Fibroblast of peridontal ligament (primary cell): ENCODE results near the gene BOLA3.
"Not testable (repeated sequence)": the region's sequence is repeated elsewhere in the genome, so short reads cannot be mapped to it uniquely, and the experiment has no call there.

Experiments
- DNase-seq: peaks from one replicate; pipeline ENCODE4 v3.0.0-alpha.2; 2010; ENCODE audit errors: extremely low read depth

Gene BOLA3

DNA sequence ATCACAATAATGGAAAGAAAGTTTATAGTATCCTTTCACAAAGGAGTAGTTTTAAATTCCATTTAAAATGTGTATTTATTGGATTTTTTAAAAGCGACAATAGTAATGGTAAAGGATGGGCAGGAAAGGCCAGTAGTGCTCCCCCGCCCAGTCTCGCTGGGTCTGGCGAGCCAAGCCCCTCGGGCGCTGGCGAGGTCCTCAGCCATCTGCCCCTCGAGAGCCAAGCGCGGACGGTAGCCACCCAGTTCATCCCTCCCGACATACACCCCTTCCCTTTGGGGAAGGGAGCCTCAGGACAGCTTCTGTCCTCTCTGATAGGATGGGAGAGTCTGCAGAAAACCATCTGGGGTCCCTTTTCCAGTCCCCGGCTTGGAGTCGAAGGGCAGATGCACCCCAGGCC lies 45.2 kb downstream of the BOLA3 start:
- no peak for DNase-seq

GRCh38 chr2:74101574-74102300 lies 46.0 kb downstream of the BOLA3 start:
- DNase-seq: no peak

DNA sequence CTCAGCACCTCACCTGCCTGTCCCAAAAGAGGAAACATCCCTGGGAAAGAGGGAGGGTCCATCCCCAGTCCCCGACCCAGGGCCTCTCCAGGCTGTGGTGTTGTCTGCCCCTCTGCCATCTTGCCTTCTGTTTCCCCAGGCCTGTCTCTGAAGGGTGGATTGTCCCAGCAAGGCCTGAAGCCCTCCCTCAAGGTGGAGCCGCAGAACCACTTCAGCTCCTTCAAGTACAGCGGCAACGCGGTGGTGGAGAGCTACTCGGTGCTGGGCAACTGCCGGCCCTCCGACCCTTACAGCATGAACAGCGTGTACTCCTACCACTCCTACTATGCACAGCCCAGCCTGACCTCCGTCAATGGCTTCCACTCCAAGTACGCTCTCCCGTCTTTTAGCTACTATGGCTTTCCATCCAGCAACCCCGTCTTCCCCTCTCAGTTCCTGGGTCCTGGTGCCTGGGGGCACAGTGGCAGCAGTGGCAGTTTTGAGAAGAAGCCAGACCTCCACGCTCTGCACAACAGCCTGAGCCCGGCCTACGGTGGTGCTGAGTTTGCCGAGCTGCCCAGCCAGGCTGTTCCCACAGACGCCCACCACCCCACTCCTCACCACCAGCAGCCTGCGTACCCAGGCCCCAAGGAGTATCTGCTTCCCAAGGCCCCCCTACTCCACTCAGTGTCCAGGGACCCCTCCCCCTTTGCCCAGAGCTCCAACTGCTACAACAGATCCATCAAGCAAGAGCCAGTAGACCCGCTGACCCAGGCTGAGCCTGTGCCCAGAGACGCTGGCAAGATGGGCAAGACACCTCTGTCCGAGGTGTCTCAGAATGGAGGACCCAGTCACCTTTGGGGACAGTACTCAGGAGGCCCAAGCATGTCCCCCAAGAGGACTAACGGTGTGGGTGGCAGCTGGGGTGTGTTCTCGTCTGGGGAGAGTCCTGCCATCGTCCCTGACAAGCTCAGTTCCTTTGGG lies 47.2 kb downstream of the BOLA3 start:
- DNase-seq: no peak

DNA sequence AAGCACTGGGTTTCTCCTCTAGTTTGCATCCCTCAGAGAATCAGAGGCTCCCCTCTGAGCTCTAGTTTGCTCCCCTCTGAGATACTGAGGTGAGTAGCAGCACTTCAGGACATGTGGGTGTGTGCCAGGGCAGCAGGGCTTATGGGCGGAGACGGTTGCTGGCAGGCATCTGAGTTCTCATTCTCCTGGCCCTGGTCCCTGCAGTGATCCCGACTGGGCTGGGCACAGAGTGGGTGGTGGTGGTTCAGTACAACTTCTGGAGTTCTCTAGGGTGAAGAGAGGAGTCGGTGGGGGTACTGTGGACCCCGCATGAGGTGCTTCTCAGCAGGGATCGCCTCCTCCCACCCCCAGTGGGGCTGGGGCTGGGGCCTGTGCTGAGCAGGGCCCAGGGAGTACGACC lies 47.9 kb downstream of the BOLA3 start:
- DNase-seq: no peak

DNA sequence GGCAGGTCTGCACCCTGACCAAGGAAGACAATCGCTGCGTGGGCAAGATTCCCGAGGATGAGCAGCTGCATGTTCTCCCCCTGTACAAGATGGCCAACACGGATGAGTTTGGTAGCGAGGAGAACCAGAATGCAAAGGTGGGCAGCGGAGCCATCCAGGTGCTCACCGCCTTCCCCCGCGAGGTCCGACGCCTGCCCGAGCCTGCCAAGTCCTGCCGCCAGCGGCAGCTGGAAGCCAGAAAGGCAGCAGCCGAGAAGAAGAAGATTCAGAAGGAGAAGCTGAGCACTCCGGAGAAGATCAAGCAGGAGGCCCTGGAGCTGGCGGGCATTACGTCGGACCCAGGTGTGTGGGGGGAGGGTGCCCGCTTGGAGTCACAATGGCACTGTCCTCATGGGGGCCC lies 48.4 kb downstream of the BOLA3 start:
- DNase-seq: no peak

- no peak for DNase-seq
Observed at GRCh38 chr2:74097574-74097973, 50.1 kb downstream of the BOLA3 start.

DNA sequence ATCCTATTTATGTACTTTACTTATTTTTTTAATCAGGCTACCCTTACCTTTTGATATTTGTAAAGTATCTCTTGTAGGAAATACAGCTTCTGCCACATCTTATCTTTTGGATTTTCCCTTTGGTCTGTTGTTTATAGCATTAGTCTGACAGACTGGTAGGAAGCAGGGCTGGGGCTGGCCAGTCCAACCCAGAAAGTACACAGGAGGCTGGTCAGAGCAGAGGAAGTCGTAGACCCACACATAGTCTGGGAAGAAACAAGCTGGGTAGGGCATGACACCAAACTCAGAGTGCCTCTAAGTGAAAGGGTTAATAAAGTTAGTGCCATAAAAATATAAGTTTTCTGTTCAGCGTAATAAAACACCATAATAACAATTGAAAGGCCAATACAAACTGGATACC lies 51.7 kb downstream of the BOLA3 start:
- DNase-seq: no peak

DNA sequence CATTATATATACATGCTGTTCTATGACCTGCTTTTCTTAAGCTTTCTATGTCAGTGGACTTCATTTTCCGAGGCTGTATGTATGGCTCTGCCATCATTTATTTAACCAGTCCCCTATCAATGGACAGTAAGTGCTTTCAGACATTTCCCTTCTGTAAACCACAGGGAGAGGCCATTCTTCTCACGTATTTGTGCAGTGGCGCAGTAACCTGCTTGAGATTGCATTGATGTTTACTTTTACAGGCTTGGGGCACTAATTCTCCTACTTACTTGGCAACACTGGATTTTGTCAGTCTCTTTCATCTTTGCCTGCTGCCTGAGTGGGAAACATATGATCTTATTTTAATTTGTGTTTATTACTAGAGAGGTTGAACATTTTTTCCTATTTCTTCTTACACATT lies 52.1 kb downstream of the BOLA3 start:
- DNase-seq: no peak

DNA sequence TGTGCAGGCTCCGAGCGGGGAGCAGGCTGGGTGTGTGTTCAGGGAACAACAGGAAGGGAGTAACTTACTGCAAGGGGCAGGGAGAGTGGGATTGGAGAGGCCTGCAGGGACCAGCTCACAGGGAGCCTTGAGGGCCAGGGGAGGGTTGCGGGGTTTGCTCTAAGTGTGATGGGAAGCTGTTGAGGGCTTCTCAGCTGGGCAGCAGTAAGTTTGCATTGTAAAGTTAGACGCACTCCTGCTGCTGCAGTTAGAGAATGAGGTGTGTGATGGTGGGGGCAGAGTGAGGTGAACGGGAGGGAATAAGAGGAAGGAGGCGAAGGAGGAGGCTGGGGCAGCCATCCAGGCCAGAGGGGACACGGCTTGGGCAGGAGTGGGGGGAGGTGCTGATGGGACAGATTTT lies 53.4 kb downstream of the BOLA3 start:
- DNase-seq: no peak

DNA sequence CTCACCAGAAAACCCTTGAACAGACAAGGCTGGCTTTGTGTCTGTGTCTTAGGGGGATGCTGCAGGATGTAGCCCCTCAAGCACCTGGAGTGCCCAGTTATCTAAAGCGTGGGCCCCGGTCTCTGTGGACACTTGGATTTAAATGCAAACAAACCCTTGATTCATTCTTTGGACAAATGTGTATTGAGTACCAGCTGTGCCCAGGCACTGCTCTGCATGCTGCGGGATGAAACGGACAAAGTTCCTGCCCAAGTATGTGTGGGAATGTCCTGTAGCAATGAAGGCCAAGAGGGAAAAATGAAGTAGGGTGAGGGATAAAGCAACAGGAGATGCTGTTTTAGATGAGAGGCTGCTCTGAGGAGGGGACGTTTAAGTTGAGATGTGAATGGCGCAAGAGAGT lies 53.9 kb downstream of the BOLA3 start:
- DNase-seq: no peak

GRCh38 chr2:74093426-74093825 lies 54.3 kb downstream of the BOLA3 start:
- no peak for DNase-seq

- DNase-seq: no peak
Observed at GRCh38 chr2:74092275-74092674, 55.4 kb downstream of the BOLA3 start.

- no peak for DNase-seq
Observed at GRCh38 chr2:74091391-74091790, 56.3 kb downstream of the BOLA3 start.

GRCh38 chr2:74089816-74090745 lies 57.6 kb downstream of the BOLA3 start:
- no peak for DNase-seq

GRCh38 chr2:74088676-74089075 lies 59.0 kb downstream of the BOLA3 start:
- DNase-seq: not testable (repeated sequence)

GRCh38 chr2:74087696-74088095 lies 60.0 kb downstream of the BOLA3 start:
- DNase-seq: no peak

GRCh38 chr2:74086021-74086420 lies 61.7 kb downstream of the BOLA3 start:
- no peak for DNase-seq
